Skeletal muscle cell (primary cell): Measurements from ENCODE around the gene BMPR1A.

Source experiments
- DNase-seq: peaks from one replicate; pipeline ENCODE4 v3.0.0-alpha.2; 2010; ENCODE audit warnings: low read depth
- H3K4me3 ChIP-seq: 2 replicates; pipeline ENCODE4 v1.5.1; 2011; ENCODE audit warnings: low read depth, mild to moderate bottlenecking, control low read depth, low read length, moderate library complexity

BMPR1A gene

DNA sequence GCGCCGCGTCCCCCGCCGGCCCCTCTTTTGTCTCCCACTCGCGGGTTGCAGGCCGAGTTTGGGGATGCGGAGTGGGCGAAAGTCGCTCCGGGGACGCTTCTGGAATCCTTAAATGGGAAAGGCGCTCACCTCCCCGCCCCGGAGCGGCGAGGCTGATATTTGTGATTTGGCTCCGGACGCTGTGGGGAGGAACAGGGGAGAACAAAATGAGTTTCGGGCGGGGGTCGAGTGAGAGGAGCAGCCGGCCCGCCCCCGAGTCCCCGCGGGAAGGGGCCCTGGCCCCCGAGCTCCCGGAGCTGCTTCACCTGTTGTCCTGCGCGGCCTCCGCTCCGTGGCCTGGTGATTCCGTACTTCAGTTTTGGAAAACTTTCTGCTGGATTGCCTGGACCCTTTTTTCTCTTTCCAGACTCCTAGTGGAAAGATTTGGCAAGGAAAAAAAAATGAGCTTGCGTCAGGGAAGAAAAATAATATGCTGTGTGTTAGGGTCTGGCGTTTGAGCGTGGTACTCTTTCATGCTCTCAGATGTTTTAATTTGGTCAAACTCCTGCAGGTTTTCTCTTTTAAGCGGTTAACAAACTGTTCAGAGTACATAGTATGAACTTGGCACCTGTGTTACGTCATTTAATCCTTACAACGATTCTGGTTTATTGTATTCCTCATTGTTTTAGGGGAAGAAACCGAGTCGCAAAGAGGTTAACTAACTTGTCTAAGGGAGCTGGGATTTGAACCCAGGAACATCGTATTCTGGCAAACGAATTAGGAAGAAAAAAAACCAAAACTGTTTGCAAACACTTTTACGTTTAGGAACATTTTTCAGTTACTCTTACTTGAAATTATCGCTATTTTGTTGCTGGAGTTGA is 924 bp downstream of the BMPR1A start:
- DNase-seq: no peak

DNA sequence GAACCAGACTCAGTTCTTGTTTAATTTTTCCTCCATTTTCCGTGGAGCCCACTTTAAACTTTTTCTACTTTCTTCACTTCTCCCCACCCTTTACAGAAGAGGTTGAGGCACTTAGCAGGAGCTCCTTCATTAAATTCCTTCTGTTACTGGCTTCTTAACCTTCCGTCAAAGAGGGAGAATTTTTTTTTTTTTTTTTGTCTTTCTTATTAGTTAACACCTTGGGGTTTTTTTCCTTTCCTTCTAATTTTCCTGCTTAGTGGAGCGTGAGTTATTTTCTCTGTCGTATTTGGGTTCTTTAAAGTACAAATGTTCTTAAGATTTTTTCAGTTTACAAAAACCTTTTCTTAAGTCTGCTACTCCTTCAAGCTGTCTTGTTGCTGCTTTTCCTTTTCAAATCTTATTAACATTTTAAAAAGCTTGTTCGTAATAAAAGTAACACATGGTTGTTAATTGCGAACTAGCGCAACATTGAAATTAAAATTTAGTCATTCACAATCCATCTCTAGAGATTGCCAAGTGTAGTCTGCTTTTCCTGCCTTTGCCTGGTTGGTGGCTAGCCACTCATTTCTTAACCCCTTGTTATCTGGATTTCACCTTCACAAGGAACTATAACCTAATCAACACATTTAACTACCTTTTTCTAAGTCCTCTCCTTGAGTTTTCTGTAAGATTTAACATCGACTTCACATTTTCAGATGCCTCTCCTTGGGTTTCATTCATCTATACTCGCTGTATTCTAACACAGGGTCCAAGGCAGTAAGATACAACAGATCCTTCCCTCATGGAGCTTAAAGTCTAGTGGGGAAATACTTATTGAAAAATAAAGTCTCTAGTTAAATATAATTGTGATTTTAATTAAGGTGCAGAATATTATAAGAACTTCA is 2.0 kb downstream of the BMPR1A start:
- no peak for DNase-seq
- H3K4me3 ChIP-seq: peak overlapping the region; percentile 89

More for the DNA sequence above, 924 bp downstream of the BMPR1A start:
- H3K4me3 ChIP-seq: peak overlapping the region; percentile 89

DNA sequence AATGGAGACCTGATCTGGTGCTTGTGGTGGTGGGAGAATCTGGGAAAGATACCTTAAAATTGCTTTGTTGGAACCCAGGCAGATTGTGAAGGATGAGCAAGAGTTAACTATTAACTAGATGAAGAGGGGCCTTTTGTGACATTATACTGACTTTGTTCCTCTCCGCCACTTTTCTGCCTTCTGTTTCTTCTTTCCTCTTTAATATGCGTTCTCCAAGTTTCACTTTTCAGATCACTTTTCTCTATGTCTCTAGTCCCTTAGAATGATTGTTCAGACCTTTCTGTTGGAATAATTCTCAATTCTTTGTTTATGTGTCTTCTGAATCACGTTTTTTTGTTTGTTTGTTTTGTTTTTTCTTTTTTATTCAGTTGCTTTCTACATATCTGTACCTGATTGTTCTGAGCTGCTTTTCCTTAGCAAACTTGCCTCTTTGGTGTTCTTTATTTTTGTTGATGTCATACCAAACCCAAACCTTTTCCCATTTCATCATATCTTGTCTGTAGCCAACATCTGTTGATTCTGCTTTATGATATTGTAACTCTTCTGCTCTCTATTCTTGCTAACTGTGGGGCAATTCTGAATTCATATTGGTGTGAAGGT is 2.8 kb downstream of the BMPR1A start:
- no peak for DNase-seq

DNA sequence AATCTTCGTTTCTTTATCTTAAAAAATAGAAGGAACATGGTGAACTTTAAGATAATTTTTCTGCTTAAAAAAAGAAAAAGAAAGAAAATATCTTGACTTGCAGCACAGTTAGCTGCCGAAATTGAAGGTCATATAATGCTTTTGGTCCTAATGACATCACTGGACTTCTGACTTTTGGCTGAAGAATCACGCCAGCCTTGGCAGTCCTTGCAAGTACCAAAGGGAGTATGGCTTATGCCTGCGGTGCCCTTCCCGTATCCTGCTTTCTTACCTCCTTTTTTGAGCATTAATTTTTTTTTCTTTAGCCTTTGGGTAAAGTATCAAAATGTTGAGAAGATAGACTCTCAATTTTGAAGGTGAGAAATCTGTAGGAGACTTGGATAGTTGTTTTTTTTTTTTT is 7.0 kb downstream of the BMPR1A start:
- no peak overlapping the region for H3K4me3 ChIP-seq
- DNase-seq: no peak

More for the DNA sequence above, 2.8 kb downstream of the BMPR1A start:
- peak overlapping the region; percentile 89 for H3K4me3 ChIP-seq

DNA sequence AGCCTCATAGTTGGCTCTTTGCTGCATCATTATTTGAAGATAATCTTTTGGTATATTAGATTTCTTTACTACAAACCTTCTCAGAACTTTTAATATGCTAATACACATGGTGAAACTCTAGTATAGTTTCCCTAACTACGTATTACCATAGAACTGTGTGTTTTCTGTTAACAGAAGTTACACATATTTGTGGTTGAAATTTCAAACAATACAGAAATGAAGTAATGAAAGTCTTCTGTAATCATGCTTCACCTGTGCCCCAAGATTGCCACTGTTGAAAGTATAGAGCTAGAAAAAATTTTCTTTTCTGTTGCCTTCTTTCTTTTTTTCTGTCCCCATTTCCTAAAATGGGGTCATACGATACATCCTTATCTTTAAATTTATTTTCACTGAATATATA is 9.1 kb downstream of the BMPR1A start:
- no peak overlapping the region for H3K4me3 ChIP-seq
- no peak for DNase-seq

DNA sequence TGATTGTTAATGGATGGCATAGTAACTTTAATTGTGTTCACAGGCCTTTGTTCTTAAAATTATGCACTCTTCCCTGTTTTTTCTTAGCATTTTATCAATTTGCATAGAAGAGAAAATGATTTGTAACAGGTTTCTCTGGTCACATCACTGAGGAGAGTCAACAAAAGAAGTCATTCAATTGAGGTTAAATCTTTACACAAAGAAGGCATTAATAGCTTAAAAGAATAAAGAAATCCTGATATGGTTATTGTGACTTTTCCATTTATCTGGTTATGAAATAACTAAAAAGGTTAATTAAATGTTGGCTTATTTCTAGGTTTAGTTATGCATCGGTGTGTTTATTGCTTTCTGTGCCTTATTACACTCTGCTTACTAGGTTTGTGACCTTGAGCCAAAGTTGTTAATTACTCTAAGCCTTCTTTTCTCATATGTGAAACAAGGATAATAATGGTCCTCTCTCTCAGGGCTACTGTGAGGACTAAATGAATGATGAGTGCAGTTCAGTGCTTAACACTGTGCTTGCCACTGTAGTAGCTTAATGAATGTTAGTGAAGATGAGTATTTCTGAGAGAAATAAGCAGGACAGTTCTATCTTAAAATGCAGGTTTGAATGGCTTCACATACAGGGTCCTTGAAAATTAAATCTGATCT is 12.1 kb downstream of the BMPR1A start:
- no peak for DNase-seq
- H3K4me3 ChIP-seq: no peak overlapping the region

DNA sequence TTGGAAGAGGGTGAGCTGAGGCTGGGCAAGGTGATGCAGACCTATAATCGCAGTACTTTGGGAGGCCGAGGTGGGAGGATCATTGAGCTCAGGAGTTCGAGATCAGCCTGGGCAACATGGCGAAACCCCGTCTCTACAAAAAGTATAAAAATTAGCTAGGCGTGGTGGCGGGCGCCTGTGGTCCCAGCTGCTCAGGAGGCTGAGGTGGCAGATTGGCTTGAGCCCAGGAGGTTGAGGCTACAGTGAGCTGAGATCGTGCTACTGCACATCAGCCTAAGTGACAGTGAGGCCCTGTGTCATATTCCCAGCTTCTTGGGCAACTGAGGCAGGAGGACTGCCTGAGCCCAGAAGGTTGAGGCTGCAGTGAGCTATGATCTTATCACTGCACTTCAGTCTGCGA is 13.6 kb downstream of the BMPR1A start:
- DNase-seq: no peak

DNA sequence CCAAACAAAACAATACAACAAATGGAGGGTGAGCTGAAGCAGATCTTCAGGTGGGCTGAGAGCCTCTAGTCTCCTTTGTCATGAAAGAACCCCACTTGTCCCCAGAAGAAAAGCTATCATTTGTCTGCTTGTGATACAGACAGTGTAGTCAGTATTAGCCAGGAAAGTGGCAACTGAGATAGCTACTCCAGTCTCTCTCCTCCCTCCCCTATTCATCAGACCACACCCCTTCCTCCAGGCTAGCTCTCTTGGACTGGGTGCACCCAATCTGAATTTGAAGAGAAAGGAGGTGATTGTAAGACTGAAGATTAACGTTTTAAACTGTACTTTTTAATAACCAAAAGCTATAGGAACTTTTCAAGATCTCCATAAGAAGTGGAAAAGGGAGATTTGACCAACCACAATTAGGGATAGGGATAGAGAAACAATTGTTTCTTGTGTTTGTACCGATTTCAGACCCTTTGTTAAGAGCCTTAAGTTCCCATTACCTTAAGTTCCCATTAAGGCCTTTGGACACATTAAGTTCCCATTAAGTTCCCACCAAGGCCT is 14.1 kb downstream of the BMPR1A start:
- DNase-seq: no peak
- no peak overlapping the region for H3K4me3 ChIP-seq

More for the DNA sequence above, 13.6 kb downstream of the BMPR1A start:
- no peak overlapping the region for H3K4me3 ChIP-seq

DNA sequence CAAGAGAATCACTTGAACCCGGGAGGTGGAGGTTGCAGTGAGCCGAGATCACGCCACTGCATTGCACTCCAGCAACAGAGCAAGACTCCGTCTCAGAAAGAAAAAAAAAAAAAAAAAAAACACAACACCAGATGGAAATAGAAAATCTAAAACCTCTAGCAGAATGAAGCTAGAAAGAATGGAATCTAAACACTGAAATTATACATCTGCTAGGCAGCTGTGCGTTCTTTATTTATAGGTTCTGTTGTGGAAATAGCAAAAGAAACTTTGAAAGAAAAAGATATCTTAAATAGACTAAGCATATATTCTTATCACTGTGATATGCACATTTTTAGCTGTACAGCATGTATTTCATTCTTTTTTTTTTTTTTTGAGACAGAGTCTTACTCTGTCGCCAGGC is 17.1 kb downstream of the BMPR1A start:
- DNase-seq: no peak
- H3K4me3 ChIP-seq: no peak overlapping the region

DNA sequence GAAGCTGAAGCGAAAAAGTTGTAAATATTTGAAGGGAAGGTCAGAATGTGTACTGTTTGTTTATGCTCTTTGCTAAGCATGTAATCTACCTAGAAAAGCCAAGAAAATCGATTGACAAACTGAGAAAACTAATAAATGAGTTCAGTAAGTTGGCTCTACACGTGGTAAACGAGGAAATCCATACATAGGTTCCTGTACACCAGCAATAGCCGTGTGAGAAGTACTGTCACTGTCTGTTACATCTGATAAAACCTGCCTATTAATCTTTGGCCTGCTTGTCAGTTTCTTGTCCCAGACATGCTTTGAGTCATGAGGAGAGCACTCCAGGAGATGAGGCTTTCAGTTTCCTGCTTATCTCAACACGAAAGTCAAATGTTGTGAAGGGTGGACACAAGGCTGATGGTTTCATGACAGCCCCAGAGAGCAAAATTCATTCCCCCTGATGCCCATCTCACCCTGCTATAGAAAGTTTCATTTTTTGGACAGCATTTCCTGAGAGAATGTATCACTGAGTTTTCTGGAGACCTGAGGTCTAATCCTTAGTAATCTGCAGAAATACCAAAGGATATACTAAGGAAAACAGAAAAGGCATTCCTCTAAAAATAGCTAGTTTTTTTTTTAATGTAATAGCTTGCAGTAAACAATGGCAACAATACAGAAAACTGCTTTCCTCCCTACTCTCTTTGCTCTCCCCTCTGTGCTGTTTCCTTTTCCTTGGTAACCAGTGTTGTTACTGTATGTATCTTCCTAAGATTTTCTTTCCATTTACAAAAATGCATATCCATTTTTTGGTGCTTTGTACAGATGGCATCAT is 18.8 kb downstream of the BMPR1A start:
- no peak overlapping the region for H3K4me3 ChIP-seq
- DNase-seq: no peak

DNA sequence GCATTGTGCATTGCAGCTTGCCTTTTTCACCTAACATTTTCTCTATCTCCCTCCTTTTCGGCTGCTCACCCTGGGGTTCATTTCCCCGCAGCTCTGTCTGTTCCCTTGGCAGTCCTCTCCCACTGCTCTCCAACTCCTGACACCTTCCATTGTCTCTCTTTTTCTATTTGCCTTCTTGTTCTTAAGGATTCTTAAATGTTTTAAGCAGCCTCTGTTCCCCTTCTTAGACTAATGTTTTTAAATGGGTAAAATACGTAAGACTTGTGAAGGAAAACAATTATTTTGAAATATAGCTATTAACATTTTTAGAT is 19.4 kb downstream of the BMPR1A start:
- H3K4me3 ChIP-seq: no peak overlapping the region

DNA sequence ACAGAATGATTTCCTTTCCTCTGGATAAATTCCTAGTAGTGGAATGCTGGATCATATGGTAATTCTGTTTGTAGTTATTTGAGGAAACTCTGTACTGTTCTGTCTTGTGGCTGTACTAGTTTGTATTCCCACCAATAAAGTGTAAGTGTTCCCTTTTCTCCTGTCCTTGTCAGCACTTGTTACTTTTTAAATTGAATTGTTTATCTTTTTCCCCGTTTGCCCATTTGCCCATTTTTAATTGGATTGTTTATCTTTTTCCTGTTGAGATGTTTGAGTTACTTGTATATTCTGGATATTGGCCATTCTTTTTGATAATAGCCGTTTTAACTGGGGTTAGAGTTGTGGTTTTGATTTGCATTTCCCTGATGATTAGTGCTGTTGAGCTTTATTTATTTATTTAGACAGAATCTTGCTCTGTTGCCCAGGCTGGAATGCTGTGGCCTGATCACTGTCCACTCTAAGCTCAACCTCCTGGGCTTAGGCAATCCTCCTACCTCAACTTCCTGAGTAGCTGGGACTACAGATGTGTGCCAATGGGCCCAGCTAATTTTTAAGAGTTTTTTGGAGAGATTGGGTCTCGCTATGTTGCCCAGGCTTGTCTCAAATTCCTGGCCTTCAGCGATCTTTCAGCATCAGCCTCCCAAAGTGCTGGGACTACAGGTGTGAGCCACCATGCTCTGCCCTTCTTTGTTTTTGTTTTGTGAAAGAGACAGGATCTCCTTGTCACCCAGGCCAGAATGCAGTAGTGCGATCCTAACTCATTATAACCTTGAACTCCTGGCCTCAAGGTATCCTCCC is 23.0 kb downstream of the BMPR1A start:
- no peak overlapping the region for H3K4me3 ChIP-seq
- DNase-seq: no peak

More for the DNA sequence above, 19.4 kb downstream of the BMPR1A start:
- no peak for DNase-seq

DNA sequence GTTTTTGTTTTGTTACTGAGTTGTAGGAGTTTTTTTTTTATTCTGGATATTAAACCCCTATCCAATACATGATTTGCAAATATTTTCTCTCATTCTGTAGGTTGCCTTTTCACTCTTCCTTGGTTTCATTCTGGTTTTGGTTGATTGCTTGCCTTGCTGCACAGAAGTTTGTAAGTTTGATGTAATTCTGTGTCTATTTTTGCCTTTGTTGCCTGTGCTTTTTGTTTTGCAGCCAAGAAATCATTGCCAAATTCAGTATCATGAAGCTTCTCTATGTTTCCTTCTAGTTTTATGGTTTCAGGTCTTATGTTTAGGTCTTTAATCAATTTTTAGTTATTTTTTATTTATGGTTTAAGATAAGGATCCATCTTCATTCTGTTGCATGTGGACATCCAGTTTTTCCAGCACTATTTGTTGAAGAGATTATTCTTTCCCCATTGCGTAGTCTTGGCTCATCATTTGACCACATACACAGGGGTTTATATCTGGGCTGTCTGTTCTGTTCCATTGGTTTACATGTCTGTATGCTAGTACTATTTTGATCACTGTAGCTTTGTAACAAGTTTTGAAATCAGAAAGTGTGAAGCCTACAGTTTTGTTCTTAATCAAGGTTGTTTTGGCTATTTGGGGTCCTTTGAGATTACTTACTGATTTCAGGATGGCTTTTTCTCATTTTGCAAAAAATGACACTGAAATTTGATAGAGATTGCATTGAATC is 26.4 kb downstream of the BMPR1A start:
- no peak overlapping the region for H3K4me3 ChIP-seq
- DNase-seq: no peak

DNA sequence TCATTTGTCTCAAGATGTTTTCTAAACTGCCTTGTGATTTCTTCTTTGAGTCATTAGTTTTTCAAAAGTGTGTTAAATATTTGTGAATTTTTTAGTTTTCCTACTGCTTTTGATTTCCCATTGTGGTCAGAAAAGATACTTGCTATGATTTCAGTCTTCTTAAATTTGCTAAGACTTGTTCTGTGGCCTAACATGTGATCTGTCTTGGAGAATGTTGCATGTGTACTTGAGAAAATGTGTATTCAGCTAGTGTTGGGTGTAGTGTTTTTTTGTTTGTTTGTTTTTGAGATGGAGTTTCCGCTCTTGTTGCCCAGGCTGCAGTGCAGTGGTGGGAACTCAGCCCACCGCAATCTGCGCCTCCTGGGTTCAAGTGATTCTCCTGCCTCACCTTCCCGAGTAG is 28.6 kb downstream of the BMPR1A start:
- H3K4me3 ChIP-seq: no peak overlapping the region
- DNase-seq: no peak

DNA sequence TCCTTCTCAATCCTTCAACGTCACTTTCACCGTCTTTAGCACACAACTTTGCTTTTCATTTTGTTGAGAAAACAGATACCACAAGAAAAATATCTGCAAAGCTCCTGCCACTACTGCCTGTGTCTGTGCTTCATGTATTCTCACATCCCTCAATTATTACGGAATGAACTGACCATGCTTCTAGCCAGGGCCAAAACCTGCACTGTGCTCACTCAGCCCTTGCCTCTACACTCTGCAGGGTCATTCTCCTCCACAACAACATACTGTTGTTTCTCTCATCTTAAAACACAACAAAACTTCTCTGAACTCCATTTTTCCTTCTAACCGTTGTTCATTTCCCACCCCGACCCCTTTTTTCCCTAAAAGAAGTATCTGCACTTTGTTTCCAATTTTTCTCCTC is 29.5 kb downstream of the BMPR1A start:
- no peak overlapping the region for H3K4me3 ChIP-seq
- no peak for DNase-seq

DNA sequence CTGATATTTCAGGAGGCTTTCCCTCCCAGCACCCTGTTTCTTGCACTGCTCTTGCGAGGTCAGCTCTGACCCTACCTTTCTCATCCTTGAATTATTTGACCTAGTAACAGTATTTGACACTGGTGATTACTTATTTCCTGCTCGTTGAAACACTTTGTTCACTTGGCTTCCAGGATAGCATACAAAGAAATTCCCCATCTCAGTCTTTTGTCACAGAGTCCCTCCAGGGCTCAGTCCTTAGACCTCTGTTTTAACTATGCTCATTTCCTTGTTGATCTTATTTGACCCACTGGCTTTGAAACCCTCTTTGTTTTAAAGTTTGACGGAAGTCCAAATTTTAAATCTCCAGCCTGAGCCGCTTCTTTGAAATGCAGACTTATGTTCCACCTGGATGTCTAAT is 29.9 kb downstream of the BMPR1A start:
- no peak overlapping the region for H3K4me3 ChIP-seq
- DNase-seq: no peak

DNA sequence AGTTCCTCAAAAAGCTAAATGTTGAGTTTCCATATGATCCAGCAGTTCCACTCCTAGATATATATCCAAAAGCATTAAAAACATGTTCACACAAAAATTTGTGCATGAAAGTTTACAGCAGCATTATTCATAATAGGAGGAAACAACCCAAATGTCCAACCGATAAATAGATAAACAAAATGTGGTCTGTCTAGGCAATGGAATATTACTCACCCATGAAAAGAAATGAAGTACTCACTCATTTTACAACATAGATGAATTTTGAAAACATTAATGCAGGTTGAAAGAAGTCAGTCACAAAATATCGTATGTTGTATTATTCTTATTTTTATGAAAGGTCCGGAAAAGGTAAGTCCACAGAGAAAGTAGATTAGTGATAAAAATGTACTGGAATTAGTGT is 34.0 kb downstream of the BMPR1A start:
- DNase-seq: no peak
- no peak overlapping the region for H3K4me3 ChIP-seq
